SU-DHL-6 (cell line): Measurements from ENCODE around the gene SHISA5.

ENCODE experiments used
- EZH2phosphoT487 ChIP-seq: fragments of 200-600 bp; sonication (generic), shearing (Covaris generic); conservative IDR thresholded peaks from 2 replicates; pipeline ENCODE4 v1.6.1; 2018; ENCODE audit warnings: mild to moderate bottlenecking, antibody characterized with exemption, low read length, moderate library complexity, mixed read lengths
- TF ChIP-seq, protein P1 (sequence below): fragments of 200-600 bp; sonication (generic); IDR thresholded peaks from one replicate; pipeline ENCODE4 v1.5.1; 2017; ENCODE audit warnings: antibody characterized with exemption, mild to moderate bottlenecking, low read length, moderate library complexity; ENCODE audit not compliant: insufficient read depth, poor library complexity, severe bottlenecking

DNA sequence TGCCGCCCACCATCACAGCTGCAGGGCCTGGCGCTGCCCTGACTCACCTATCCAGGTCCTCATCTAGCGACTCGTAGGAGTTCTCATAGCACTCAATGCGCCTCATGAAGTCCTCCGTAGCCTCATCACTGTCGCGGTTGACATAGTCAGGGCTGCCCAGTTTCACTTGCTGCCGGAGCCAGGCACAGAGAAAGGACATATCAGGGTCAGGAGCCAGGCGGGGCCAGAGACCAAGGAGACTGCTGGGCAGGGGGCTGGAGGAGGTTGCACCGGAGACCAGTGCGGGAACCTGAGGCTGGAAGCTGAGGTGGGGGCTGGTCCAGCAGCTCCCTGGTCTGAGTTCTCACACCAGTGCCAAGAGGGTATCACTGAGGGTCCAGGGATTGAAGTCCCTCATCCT is 34.5 kb upstream of the SHISA5 start:
- TF ChIP-seq, protein P1, sequence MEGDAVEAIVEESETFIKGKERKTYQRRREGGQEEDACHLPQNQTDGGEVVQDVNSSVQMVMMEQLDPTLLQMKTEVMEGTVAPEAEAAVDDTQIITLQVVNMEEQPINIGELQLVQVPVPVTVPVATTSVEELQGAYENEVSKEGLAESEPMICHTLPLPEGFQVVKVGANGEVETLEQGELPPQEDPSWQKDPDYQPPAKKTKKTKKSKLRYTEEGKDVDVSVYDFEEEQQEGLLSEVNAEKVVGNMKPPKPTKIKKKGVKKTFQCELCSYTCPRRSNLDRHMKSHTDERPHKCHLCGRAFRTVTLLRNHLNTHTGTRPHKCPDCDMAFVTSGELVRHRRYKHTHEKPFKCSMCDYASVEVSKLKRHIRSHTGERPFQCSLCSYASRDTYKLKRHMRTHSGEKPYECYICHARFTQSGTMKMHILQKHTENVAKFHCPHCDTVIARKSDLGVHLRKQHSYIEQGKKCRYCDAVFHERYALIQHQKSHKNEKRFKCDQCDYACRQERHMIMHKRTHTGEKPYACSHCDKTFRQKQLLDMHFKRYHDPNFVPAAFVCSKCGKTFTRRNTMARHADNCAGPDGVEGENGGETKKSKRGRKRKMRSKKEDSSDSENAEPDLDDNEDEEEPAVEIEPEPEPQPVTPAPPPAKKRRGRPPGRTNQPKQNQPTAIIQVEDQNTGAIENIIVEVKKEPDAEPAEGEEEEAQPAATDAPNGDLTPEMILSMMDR = no peak
- no peak for TF ChIP-seq EZH2phosphoT487
